Fibroblast of mammary gland (primary cell): ENCODE data around the gene SLC35B1.

ENCODE experiments used
- DNase-seq: peaks from one replicate; pipeline ENCODE4 v3.0.0-alpha.2; 2010; ENCODE audit warnings: low read depth
- H3K4me3 ChIP-seq: 2 replicates; pipeline ENCODE4 v1.5.1; 2011; ENCODE audit warnings: low read depth, mild to moderate bottlenecking, low read length, moderate library complexity; ENCODE audit not compliant: control insufficient read depth
- CTCF ChIP-seq: conservative IDR thresholded peaks from 2 replicates; pipeline ENCODE4 v1.5.1; 2011; ENCODE audit warnings: low read depth, low read length, inconsistent platforms; ENCODE audit not compliant: control insufficient read depth, insufficient read depth

Gene SLC35B1

GRCh38 chr17:49749730-49750129 lies 42.0 kb upstream of the SLC35B1 start:
- no peak for TF ChIP-seq CTCF
- H3K4me3 ChIP-seq: no peak overlapping the region
- DNase-seq: no peak

GRCh38 chr17:49748791-49749190 lies 41.0 kb upstream of the SLC35B1 start:
- no peak overlapping the region for H3K4me3 ChIP-seq
- DNase-seq: no peak
- TF ChIP-seq CTCF: no peak

GRCh38 chr17:49748223-49748622 lies 40.5 kb upstream of the SLC35B1 start:
- DNase-seq: no peak
- H3K4me3 ChIP-seq: no peak overlapping the region
- TF ChIP-seq CTCF: no peak

GRCh38 chr17:49747632-49748031 lies 39.9 kb upstream of the SLC35B1 start:
- H3K4me3 ChIP-seq: no peak overlapping the region
- no peak for DNase-seq
- TF ChIP-seq CTCF: no peak

- TF ChIP-seq CTCF: no peak
- DNase-seq: no peak
- no peak overlapping the region for H3K4me3 ChIP-seq
Measured at GRCh38 chr17:49746791-49747490, 39.2 kb upstream of the SLC35B1 start.

GRCh38 chr17:49745175-49746139 lies 37.7 kb upstream of the SLC35B1 start:
- TF ChIP-seq CTCF: no peak
- H3K4me3 ChIP-seq: no peak overlapping the region
- DNase-seq: no peak
